HepG2 (cell line): ENCODE measurements around the gene CAMK2A. TPM values are rescaled to one million over a fixed set of nuclear protein-coding genes. Genes with fewer than 3 reads are reported as not detected.

Experiments used
- AGO1 ChIP-seq: fragments of 200-400 bp; formaldehyde crosslinking; IDR thresholded peaks from 2 replicates; pipeline ENCODE4 v1.6.1; 2017; ENCODE audit warnings: mild to moderate bottlenecking, low read depth, low read length, moderate library complexity; ENCODE audit not compliant: poor library complexity, severe bottlenecking
- CBFB ChIP-seq: sonication (generic); formaldehyde crosslinking; IDR thresholded peaks from 2 replicates; pipeline ENCODE4 v1.4.0; 2020; ENCODE audit warnings: missing genetic modification reagents
- EEA1 ChIP-seq: sonication (generic); formaldehyde crosslinking; IDR thresholded peaks from 2 replicates; pipeline ENCODE4 v1.5.1; 2020; ENCODE audit warnings: mild to moderate bottlenecking, missing genetic modification reagents, borderline replicate concordance
- KDM5A ChIP-seq: fragments of 200-600 bp; sonication (generic); IDR thresholded peaks from 2 replicates; pipeline ENCODE4 v1.7.0; 2018; ENCODE audit warnings: antibody characterized with exemption, mild to moderate bottlenecking, low read length, borderline replicate concordance
- KLF15 ChIP-seq: sonication (generic); formaldehyde crosslinking; IDR thresholded peaks from 2 replicates; pipeline ENCODE4 v1.8.1; 2023; ENCODE audit warnings: borderline replicate concordance, mild to moderate bottlenecking, inconsistent platforms, missing genetic modification reagents, mixed read lengths
- NR2F1 ChIP-seq, 2 experiments: fragments of 450-650 bp in 1 of 2; formaldehyde crosslinking in 1 of 2; IDR thresholded peaks; 2 replicates each; pipeline versions ENCODE4 v1.5.0 to v1.6.1; 2016 to 2020; ENCODE audit warnings: mild to moderate bottlenecking in 1 of 2, missing compliant biosample characterization in 1 of 2, missing genetic modification reagents in 1 of 2, moderate library complexity in 1 of 2
- RORA ChIP-seq: sonication (generic); formaldehyde crosslinking; IDR thresholded peaks from 2 replicates; pipeline ENCODE4 v1.5.0; 2020; ENCODE audit warnings: mild to moderate bottlenecking, missing genetic modification reagents, moderate library complexity
- SALL1 ChIP-seq: sonication (generic); formaldehyde crosslinking; IDR thresholded peaks from 2 replicates; pipeline ENCODE4 v1.8.0; 2022; ENCODE audit warnings: mild to moderate bottlenecking, missing genetic modification reagents
- SETDB1 ChIP-seq: sonication (generic); formaldehyde crosslinking; IDR thresholded peaks from 2 replicates; pipeline ENCODE4 v1.5.1; 2020; ENCODE audit warnings: missing genetic modification reagents, mild to moderate bottlenecking, borderline replicate concordance
- SIN3B ChIP-seq: fragments of 150-350 bp; IDR thresholded peaks from 2 replicates; pipeline ENCODE4 v1.6.1; 2014; ENCODE audit warnings: low read length
- TCF7 ChIP-seq: sonication (generic); IDR thresholded peaks from 2 replicates; pipeline ENCODE4 v1.6.1; 2016; ENCODE audit warnings: antibody characterized with exemption, low read depth
- TCF7L2 ChIP-seq: IDR thresholded peaks from 2 replicates; pipeline ENCODE4 v1.6.1; 2011; ENCODE audit warnings: mild to moderate bottlenecking, low read depth, low read length, moderate library complexity
- YEATS4 ChIP-seq: sonication (generic); formaldehyde crosslinking; IDR thresholded peaks from 2 replicates; pipeline ENCODE4 v1.4.0; 2020; ENCODE audit warnings: missing genetic modification reagents, borderline replicate concordance
- ZNF10 ChIP-seq: sonication (generic); formaldehyde crosslinking; IDR thresholded peaks from 2 replicates; pipeline ENCODE4 v1.4.0; 2020; ENCODE audit warnings: mild to moderate bottlenecking, low read depth, missing genetic modification reagents, borderline replicate concordance
- ZNF274 ChIP-seq: sonication (generic); formaldehyde crosslinking; IDR thresholded peaks from 2 replicates; pipeline ENCODE4 v1.5.1; 2020; ENCODE audit warnings: mild to moderate bottlenecking, missing genetic modification reagents
- ZNF337 ChIP-seq: sonication (generic); formaldehyde crosslinking; IDR thresholded peaks from 2 replicates; pipeline ENCODE4 v1.5.1; 2020; ENCODE audit warnings: missing genetic modification reagents, low read depth, mild to moderate bottlenecking, borderline replicate concordance
- ZNF446 ChIP-seq: sonication (generic); formaldehyde crosslinking; IDR thresholded peaks from 2 replicates; pipeline ENCODE4 v1.5.0; 2020; ENCODE audit warnings: mild to moderate bottlenecking, missing genetic modification reagents
- ZNF607 ChIP-seq: sonication (generic); formaldehyde crosslinking; IDR thresholded peaks from 2 replicates; pipeline ENCODE4 v1.5.1; 2020; ENCODE audit warnings: missing genetic modification reagents, mild to moderate bottlenecking, borderline replicate concordance
- ZNF670 ChIP-seq: sonication (generic); formaldehyde crosslinking; IDR thresholded peaks from 2 replicates; pipeline ENCODE4 v1.8.0; 2022; ENCODE audit warnings: mild to moderate bottlenecking, missing genetic modification reagents, borderline replicate concordance
- ZNF713 ChIP-seq: sonication (generic); formaldehyde crosslinking; IDR thresholded peaks from 2 replicates; pipeline ENCODE4 v1.4.0; 2020; ENCODE audit warnings: mild to moderate bottlenecking, missing genetic modification reagents
- ZSCAN22 ChIP-seq: sonication (generic); formaldehyde crosslinking; IDR thresholded peaks from 2 replicates; pipeline ENCODE4 v1.4.0; 2020; ENCODE audit warnings: mild to moderate bottlenecking, missing genetic modification reagents
- polyA plus RNA-seq, 8 experiments: library from polyadenylated mRNA; depleted of rRNA in 3 of 8; stranded (reverse) in 7 of 8; unstranded in 1 of 8; fragments of >200 nt; fragmentation: Illumina TruSeq in 4 of 8; extraction: Trizol in 4 of 8; gene quantifications; 2 replicates each; pipeline versions ENCODE4 v1.2.1 to v1.2.3, GENCODE V29; 2011 to 2016; ENCODE audit warnings: low read depth in 4 of 8, missing spikeins in 1 of 8, mixed read lengths in 1 of 8; ENCODE audit not compliant: insufficient read depth in 1 of 8
- total RNA-seq, 5 experiments: library from RNA; depleted of rRNA; stranded (reverse); fragments of >200 nt; fragmentation: Illumina TruSeq; extraction: Trizol; gene quantifications; 2 replicates each; pipeline ENCODE4 v1.2.3, GENCODE V29; 2016; ENCODE audit warnings: low read depth in 1 of 5
- TF ChIP-seq, protein P1 (sequence below): sonication (generic); formaldehyde crosslinking; IDR thresholded peaks from 2 replicates; pipeline ENCODE4 v1.5.1; 2020; ENCODE audit warnings: mild to moderate bottlenecking, missing genetic modification reagents, moderate library complexity
- TF ChIP-seq, protein P2 (sequence below): sonication (generic); formaldehyde crosslinking; IDR thresholded peaks from 2 replicates; pipeline ENCODE4 v1.4.0; 2020; ENCODE audit warnings: missing genetic modification reagents
- TF ChIP-seq, protein P3 (sequence below): sonication (generic); formaldehyde crosslinking; IDR thresholded peaks from 2 replicates; pipeline ENCODE4 v1.9.0; 2022; ENCODE audit warnings: low read depth, missing genetic modification reagents

CAMK2A gene
- total and polyA plus RNA-seq, 2 of the 13 experiments (the other 11 are each of a cell fraction or from before 2014, with no cell fraction given) = 0.11 TPM; not detected in 1

DNA sequence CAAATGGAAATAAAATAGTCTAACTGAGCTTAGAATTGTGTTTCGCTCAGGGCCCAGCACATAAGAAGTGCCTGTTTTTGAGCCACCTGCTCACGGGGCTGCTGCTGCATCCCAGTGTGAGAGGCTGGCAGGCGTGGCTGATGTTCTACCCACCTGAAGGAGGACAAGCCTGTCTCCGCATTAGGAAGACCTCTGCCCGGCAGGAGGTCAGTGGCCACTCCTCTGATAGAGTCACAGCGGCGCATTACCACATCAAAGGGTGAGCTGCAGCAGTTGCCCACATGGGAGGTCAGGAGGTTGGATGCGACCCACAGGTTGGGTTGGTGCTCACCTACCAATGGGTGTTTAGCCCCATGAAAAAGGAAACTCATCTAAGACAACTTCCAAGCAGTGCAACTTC lies 103.4 kb downstream of the CAMK2A start (continued):
- TF ChIP-seq, protein P1, sequence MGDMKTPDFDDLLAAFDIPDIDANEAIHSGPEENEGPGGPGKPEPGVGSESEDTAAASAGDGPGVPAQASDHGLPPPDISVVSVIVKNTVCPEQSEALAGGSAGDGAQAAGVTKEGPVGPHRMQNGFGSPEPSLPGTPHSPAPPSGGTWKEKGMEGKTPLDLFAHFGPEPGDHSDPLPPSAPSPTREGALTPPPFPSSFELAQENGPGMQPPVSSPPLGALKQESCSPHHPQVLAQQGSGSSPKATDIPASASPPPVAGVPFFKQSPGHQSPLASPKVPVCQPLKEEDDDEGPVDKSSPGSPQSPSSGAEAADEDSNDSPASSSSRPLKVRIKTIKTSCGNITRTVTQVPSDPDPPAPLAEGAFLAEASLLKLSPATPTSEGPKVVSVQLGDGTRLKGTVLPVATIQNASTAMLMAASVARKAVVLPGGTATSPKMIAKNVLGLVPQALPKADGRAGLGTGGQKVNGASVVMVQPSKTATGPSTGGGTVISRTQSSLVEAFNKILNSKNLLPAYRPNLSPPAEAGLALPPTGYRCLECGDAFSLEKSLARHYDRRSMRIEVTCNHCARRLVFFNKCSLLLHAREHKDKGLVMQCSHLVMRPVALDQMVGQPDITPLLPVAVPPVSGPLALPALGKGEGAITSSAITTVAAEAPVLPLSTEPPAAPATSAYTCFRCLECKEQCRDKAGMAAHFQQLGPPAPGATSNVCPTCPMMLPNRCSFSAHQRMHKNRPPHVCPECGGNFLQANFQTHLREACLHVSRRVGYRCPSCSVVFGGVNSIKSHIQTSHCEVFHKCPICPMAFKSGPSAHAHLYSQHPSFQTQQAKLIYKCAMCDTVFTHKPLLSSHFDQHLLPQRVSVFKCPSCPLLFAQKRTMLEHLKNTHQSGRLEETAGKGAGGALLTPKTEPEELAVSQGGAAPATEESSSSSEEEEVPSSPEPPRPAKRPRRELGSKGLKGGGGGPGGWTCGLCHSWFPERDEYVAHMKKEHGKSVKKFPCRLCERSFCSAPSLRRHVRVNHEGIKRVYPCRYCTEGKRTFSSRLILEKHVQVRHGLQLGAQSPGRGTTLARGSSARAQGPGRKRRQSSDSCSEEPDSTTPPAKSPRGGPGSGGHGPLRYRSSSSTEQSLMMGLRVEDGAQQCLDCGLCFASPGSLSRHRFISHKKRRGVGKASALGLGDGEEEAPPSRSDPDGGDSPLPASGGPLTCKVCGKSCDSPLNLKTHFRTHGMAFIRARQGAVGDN (CRISPR knock-in tag) = 0 out of 2 replicates have a peak, but pooled peaks have one; percentile 10
- TF ChIP-seq ZNF337 (CRISPR knock-in tag) (no peak), AGO1 (no peak), KDM5A (no peak), EEA1 (CRISPR knock-in tag) (no peak), ZNF670 (CRISPR knock-in tag) (no peak), ZSCAN22 (CRISPR knock-in tag) (no peak), ZNF607 (CRISPR knock-in tag) (no peak), SIN3B (no peak), ZNF10 (CRISPR knock-in tag) (no peak), SETDB1 (CRISPR knock-in tag) (no peak), CBFB (peak; percentile 79), ZNF446 (no peak), TCF7L2 (no peak), SALL1 (0 out of 2 replicates have a peak, but pooled peaks have one; percentile 37), RORA (CRISPR knock-in tag) (no peak), NR2F1 (CRISPR knock-in tag; IDR thresholded peaks at IDR 0.05) (peak in 1 of 2 experiments; percentile 45; a peak in 1 of 4 replicates), ZNF713 (CRISPR knock-in tag) (no peak), KLF15 (CRISPR knock-in tag) (no peak), ZNF274 (CRISPR knock-in tag) (0 out of 2 replicates have a peak, but pooled peaks have one; percentile 41), YEATS4 (CRISPR knock-in tag) (no peak), TCF7 (peak; percentile 67; the same call in 1 of the 2 replicates)
- TF ChIP-seq, protein P2, sequence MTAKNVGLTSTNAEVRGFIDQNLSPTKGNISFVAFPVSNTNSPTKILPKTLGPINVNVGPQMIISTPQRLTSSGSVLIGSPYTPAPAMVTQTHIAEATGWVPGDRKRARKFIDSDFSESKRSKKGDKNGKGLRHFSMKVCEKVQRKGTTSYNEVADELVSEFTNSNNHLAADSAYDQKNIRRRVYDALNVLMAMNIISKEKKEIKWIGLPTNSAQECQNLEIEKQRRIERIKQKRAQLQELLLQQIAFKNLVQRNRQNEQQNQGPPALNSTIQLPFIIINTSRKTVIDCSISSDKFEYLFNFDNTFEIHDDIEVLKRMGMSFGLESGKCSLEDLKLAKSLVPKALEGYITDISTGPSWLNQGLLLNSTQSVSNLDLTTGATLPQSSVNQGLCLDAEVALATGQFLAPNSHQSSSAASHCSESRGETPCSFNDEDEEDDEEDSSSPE (CRISPR knock-in tag) = no peak
- TF ChIP-seq, protein P3, sequence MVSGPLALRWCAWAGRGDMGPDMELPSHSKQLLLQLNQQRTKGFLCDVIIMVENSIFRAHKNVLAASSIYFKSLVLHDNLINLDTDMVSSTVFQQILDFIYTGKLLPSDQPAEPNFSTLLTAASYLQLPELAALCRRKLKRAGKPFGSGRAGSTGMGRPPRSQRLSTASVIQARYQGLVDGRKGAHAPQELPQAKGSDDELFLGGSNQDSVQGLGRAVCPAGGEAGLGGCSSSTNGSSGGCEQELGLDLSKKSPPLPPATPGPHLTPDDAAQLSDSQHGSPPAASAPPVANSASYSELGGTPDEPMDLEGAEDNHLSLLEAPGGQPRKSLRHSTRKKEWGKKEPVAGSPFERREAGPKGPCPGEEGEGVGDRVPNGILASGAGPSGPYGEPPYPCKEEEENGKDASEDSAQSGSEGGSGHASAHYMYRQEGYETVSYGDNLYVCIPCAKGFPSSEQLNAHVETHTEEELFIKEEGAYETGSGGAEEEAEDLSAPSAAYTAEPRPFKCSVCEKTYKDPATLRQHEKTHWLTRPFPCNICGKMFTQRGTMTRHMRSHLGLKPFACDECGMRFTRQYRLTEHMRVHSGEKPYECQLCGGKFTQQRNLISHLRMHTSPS (CRISPR knock-in tag) = 0 out of 2 replicates have a peak, but pooled peaks have one; percentile 54
